HG03342 (cell line): ENCODE data around the gene FMN1.
A peak's percentile ranks its signal among the peaks of the same experiment; 100 is the strongest.

Experiments
- ATAC-seq: cut with Tn5 transposase; IDR thresholded peaks from one replicate; pipeline ENCODE4 v1.9.1; 2021; ENCODE audit warnings: mild to moderate bottlenecking, moderate library complexity; ENCODE audit not compliant: unreplicated experiment

Gene FMN1

GRCh38 chr15:32794973-32795372, 399.5 kb downstream of the FMN1 start:
- no peak for ATAC-seq

- no peak for ATAC-seq
Observed at GRCh38 chr15:32792436-32792835, 402.1 kb downstream of the FMN1 start.

GRCh38 chr15:32790352-32790999, 404.0 kb downstream of the FMN1 start:
- no peak for ATAC-seq

- ATAC-seq: no peak
Observed at GRCh38 chr15:32787949-32788348, 406.6 kb downstream of the FMN1 start.

GRCh38 chr15:32786906-32787305, 407.6 kb downstream of the FMN1 start:
- no peak for ATAC-seq

GRCh38 chr15:32784581-32784980, 409.9 kb downstream of the FMN1 start:
- no peak for ATAC-seq

- ATAC-seq: no peak
Observed at GRCh38 chr15:32781781-32782180, 412.7 kb downstream of the FMN1 start.

- ATAC-seq: no peak
Observed at GRCh38 chr15:32778391-32779176, 415.9 kb downstream of the FMN1 start.

GRCh38 chr15:32775103-32775502, 419.4 kb downstream of the FMN1 start:
- ATAC-seq: no peak

GRCh38 chr15:32774022-32774421, 420.5 kb downstream of the FMN1 start:
- no peak for ATAC-seq

GRCh38 chr15:32767236-32767635, 427.3 kb downstream of the FMN1 start:
- ATAC-seq: no peak

GRCh38 chr15:32766101-32766500, 428.4 kb downstream of the FMN1 start:
- no peak for ATAC-seq

- ATAC-seq: no peak
Observed at GRCh38 chr15:32765236-32765635, 429.3 kb downstream of the FMN1 start.

GRCh38 chr15:32763295-32763694, 431.2 kb downstream of the FMN1 start:
- peak; percentile 46 for ATAC-seq

GRCh38 chr15:32757426-32757825, 437.1 kb downstream of the FMN1 start:
- ATAC-seq: no peak

- ATAC-seq: no peak
Observed at GRCh38 chr15:32750979-32751378, 443.5 kb downstream of the FMN1 start.

- no peak for ATAC-seq
Observed at GRCh38 chr15:32747921-32748342, 446.6 kb downstream of the FMN1 start.

GRCh38 chr15:32746116-32746857, 448.2 kb downstream of the FMN1 start:
- ATAC-seq: no peak

- no peak for ATAC-seq
Observed at GRCh38 chr15:32743411-32744140, 450.9 kb downstream of the FMN1 start.

- no peak for ATAC-seq
Observed at GRCh38 chr15:32739522-32740063, 454.9 kb downstream of the FMN1 start.

GRCh38 chr15:32738666-32739065, 455.8 kb downstream of the FMN1 start:
- ATAC-seq: no peak
